Measurements from ENCODE around the gene GPR89A. TPM values are rescaled to one million over a fixed set of nuclear protein-coding genes. Genes with fewer than 3 reads are reported as not detected.
A peak's percentile ranks its signal among the peaks of the same experiment; 100 is the strongest.
"Not testable (repeated sequence)": the region's sequence is repeated elsewhere in the genome, so short reads cannot be mapped to it uniquely, and the experiment has no call there.

Gene GPR89A
- total and polyA plus RNA-seq, 2 donors (not counting 1 experiment from before 2014, with no cell fraction given), result 23.6 to 25.4 TPM

GRCh38 chr1:145622177-145622576 lies 14.4 kb downstream of the GPR89A start:
- not testable (repeated sequence) for DNase-seq (ENCODE audit: low read depth in 2 of 2); H3K4me3 ChIP-seq (replicated peaks in 1 of 4; ENCODE audit: control extremely low read depth in 1 of 4, insufficient read depth in 1 of 4, low read depth in 3 of 4, low read length in 4 of 4); H4K20me1 ChIP-seq (ENCODE audit: control insufficient read depth, extremely low read depth, insufficient read depth, low read length); H2AFZ ChIP-seq (ENCODE audit: low read length); H3K27me3 ChIP-seq (ENCODE audit: control insufficient read depth, insufficient read depth, low read length); H3K36me3 ChIP-seq (ENCODE audit: control insufficient read depth, insufficient read depth, low read length); H3K9me3 ChIP-seq (ENCODE audit: control insufficient read depth, insufficient read depth, low read depth, low read length); H3K27ac ChIP-seq (ENCODE audit: insufficient read depth, low read length); H3K79me2 ChIP-seq (ENCODE audit: control insufficient read depth, insufficient read depth, low read length); H3K9ac ChIP-seq (ENCODE audit: insufficient read depth, low read length); H3K4me2 ChIP-seq (ENCODE audit: extremely low read depth, insufficient read depth, low read length); H3K4me1 ChIP-seq (ENCODE audit: control insufficient read depth, extremely low read depth, insufficient read depth, low read length)

GRCh38 chr1:145636237-145636636 lies 28.4 kb downstream of the GPR89A start:
- not testable (repeated sequence) for H2AFZ ChIP-seq (ENCODE audit: low read length); H3K27me3 ChIP-seq (ENCODE audit: control insufficient read depth, insufficient read depth, low read length)

GRCh38 chr1:145641886-145642285 lies 34.1 kb downstream of the GPR89A start:
- H3K79me2 ChIP-seq (ENCODE audit: control insufficient read depth, insufficient read depth, low read length); H3K36me3 ChIP-seq (ENCODE audit: control insufficient read depth, insufficient read depth, low read length); DNase-seq (ENCODE audit: low read depth in 2 of 2); H4K20me1 ChIP-seq (ENCODE audit: control insufficient read depth, extremely low read depth, insufficient read depth, low read length); H3K27ac ChIP-seq (ENCODE audit: insufficient read depth, low read length); H3K27me3 ChIP-seq (ENCODE audit: control insufficient read depth, insufficient read depth, low read length); H3K4me2 ChIP-seq (ENCODE audit: extremely low read depth, insufficient read depth, low read length); H3K9ac ChIP-seq (ENCODE audit: insufficient read depth, low read length); H2AFZ ChIP-seq (ENCODE audit: low read length); H3K4me3 ChIP-seq (replicated peaks in 1 of 4; ENCODE audit: control extremely low read depth in 1 of 4, insufficient read depth in 1 of 4, low read depth in 3 of 4, low read length in 4 of 4); H3K9me3 ChIP-seq (ENCODE audit: control insufficient read depth, insufficient read depth, low read depth, low read length); H3K4me1 ChIP-seq (ENCODE audit: control insufficient read depth, extremely low read depth, insufficient read depth, low read length): not testable (repeated sequence)

More at GRCh38 chr1:145636237-145636636, 28.4 kb downstream of the GPR89A start:
- not testable (repeated sequence) for H3K27ac ChIP-seq (ENCODE audit: insufficient read depth, low read length); H3K79me2 ChIP-seq (ENCODE audit: control insufficient read depth, insufficient read depth, low read length); H3K9me3 ChIP-seq (ENCODE audit: control insufficient read depth, insufficient read depth, low read depth, low read length); DNase-seq (ENCODE audit: low read depth in 2 of 2); H3K4me3 ChIP-seq (replicated peaks in 1 of 4; ENCODE audit: control extremely low read depth in 1 of 4, insufficient read depth in 1 of 4, low read depth in 3 of 4, low read length in 4 of 4); H4K20me1 ChIP-seq (ENCODE audit: control insufficient read depth, extremely low read depth, insufficient read depth, low read length); H3K4me1 ChIP-seq (ENCODE audit: control insufficient read depth, extremely low read depth, insufficient read depth, low read length); H3K36me3 ChIP-seq (ENCODE audit: control insufficient read depth, insufficient read depth, low read length); H3K9ac ChIP-seq (ENCODE audit: insufficient read depth, low read length); H3K4me2 ChIP-seq (ENCODE audit: extremely low read depth, insufficient read depth, low read length)

- not testable (repeated sequence) for H2AFZ ChIP-seq (ENCODE audit: low read length); H3K4me2 ChIP-seq (ENCODE audit: extremely low read depth, insufficient read depth, low read length); H4K20me1 ChIP-seq (ENCODE audit: control insufficient read depth, extremely low read depth, insufficient read depth, low read length); H3K36me3 ChIP-seq (ENCODE audit: control insufficient read depth, insufficient read depth, low read length); H3K27ac ChIP-seq (ENCODE audit: insufficient read depth, low read length); DNase-seq (ENCODE audit: low read depth in 2 of 2); H3K9me3 ChIP-seq (ENCODE audit: control insufficient read depth, insufficient read depth, low read depth, low read length); H3K79me2 ChIP-seq (ENCODE audit: control insufficient read depth, insufficient read depth, low read length); H3K4me3 ChIP-seq (replicated peaks in 1 of 4; ENCODE audit: control extremely low read depth in 1 of 4, insufficient read depth in 1 of 4, low read depth in 3 of 4, low read length in 4 of 4); H3K27me3 ChIP-seq (ENCODE audit: control insufficient read depth, insufficient read depth, low read length); H3K9ac ChIP-seq (ENCODE audit: insufficient read depth, low read length); H3K4me1 ChIP-seq (ENCODE audit: control insufficient read depth, extremely low read depth, insufficient read depth, low read length)
These were observed 36.2 kb downstream of the GPR89A start for GRCh38 chr1:145643990-145644389.

GRCh38 chr1:145656245-145656943 lies 48.6 kb downstream of the GPR89A start:
- H3K9ac ChIP-seq (ENCODE audit: insufficient read depth, low read length); H4K20me1 ChIP-seq (ENCODE audit: control insufficient read depth, extremely low read depth, insufficient read depth, low read length); H3K36me3 ChIP-seq (ENCODE audit: control insufficient read depth, insufficient read depth, low read length); H3K9me3 ChIP-seq (ENCODE audit: control insufficient read depth, insufficient read depth, low read depth, low read length); H3K4me3 ChIP-seq (replicated peaks in 1 of 4; ENCODE audit: control extremely low read depth in 1 of 4, insufficient read depth in 1 of 4, low read depth in 3 of 4, low read length in 4 of 4); H3K27ac ChIP-seq (ENCODE audit: insufficient read depth, low read length); H3K4me2 ChIP-seq (ENCODE audit: extremely low read depth, insufficient read depth, low read length); H3K79me2 ChIP-seq (ENCODE audit: control insufficient read depth, insufficient read depth, low read length); H3K27me3 ChIP-seq (ENCODE audit: control insufficient read depth, insufficient read depth, low read length); H3K4me1 ChIP-seq (ENCODE audit: control insufficient read depth, extremely low read depth, insufficient read depth, low read length); H2AFZ ChIP-seq (ENCODE audit: low read length): not testable (repeated sequence)
- peak in 1 of 2 donors; percentile 1 for DNase-seq (ENCODE audit: low read depth in 2 of 2)

GRCh38 chr1:145662502-145662901 lies 54.7 kb downstream of the GPR89A start:
- H3K79me2 ChIP-seq (ENCODE audit: control insufficient read depth, insufficient read depth, low read length); H4K20me1 ChIP-seq (ENCODE audit: control insufficient read depth, extremely low read depth, insufficient read depth, low read length); H3K27me3 ChIP-seq (ENCODE audit: control insufficient read depth, insufficient read depth, low read length); H3K4me2 ChIP-seq (ENCODE audit: extremely low read depth, insufficient read depth, low read length); H3K36me3 ChIP-seq (ENCODE audit: control insufficient read depth, insufficient read depth, low read length); DNase-seq (ENCODE audit: low read depth in 2 of 2); H3K4me1 ChIP-seq (ENCODE audit: control insufficient read depth, extremely low read depth, insufficient read depth, low read length); H3K27ac ChIP-seq (ENCODE audit: insufficient read depth, low read length); H2AFZ ChIP-seq (ENCODE audit: low read length); H3K9me3 ChIP-seq (ENCODE audit: control insufficient read depth, insufficient read depth, low read depth, low read length); H3K9ac ChIP-seq (ENCODE audit: insufficient read depth, low read length); H3K4me3 ChIP-seq (replicated peaks in 1 of 4; ENCODE audit: control extremely low read depth in 1 of 4, insufficient read depth in 1 of 4, low read depth in 3 of 4, low read length in 4 of 4): not testable (repeated sequence)

- not testable (repeated sequence) for H4K20me1 ChIP-seq (ENCODE audit: control insufficient read depth, extremely low read depth, insufficient read depth, low read length); H3K36me3 ChIP-seq (ENCODE audit: control insufficient read depth, insufficient read depth, low read length); DNase-seq (ENCODE audit: low read depth in 2 of 2); H3K27ac ChIP-seq (ENCODE audit: insufficient read depth, low read length); H3K9me3 ChIP-seq (ENCODE audit: control insufficient read depth, insufficient read depth, low read depth, low read length); H3K27me3 ChIP-seq (ENCODE audit: control insufficient read depth, insufficient read depth, low read length); H2AFZ ChIP-seq (ENCODE audit: low read length); H3K4me3 ChIP-seq (replicated peaks in 1 of 4; ENCODE audit: control extremely low read depth in 1 of 4, insufficient read depth in 1 of 4, low read depth in 3 of 4, low read length in 4 of 4); H3K4me1 ChIP-seq (ENCODE audit: control insufficient read depth, extremely low read depth, insufficient read depth, low read length); H3K79me2 ChIP-seq (ENCODE audit: control insufficient read depth, insufficient read depth, low read length); H3K4me2 ChIP-seq (ENCODE audit: extremely low read depth, insufficient read depth, low read length); H3K9ac ChIP-seq (ENCODE audit: insufficient read depth, low read length)
These were observed 57.2 kb downstream of the GPR89A start for GRCh38 chr1:145665015-145665414.

Data from fibroblast of lung (primary cell).